NB4 (cell line): Measurements from ENCODE around the gene KTN1.

Experiments used
- DNase-seq: peaks from one replicate; pipeline ENCODE4 v3.0.0; 2010; ENCODE audit warnings: low read depth
- H3K4me3 ChIP-seq: one replicate; pipeline ENCODE4 v1.5.1; 2011; ENCODE audit warnings: mild to moderate bottlenecking, low read depth, low read length, moderate library complexity
- MYC ChIP-seq: IDR thresholded peaks from 2 replicates; pipeline ENCODE4 v1.6.1; 2011; ENCODE audit warnings: low read depth, low read length
- POLR2A ChIP-seq: IDR thresholded peaks from 2 replicates; pipeline ENCODE4 v1.6.1; 2011; ENCODE audit warnings: mild to moderate bottlenecking; ENCODE audit not compliant: insufficient read length; ENCODE audit errors: extremely low read depth
- TF ChIP-seq, protein P1 (sequence below): IDR thresholded peaks from one replicate; pipeline ENCODE4 v1.5.1; 2012; ENCODE audit warnings: low read depth, low read length
- TF ChIP-seq, protein P2 (sequence below): IDR thresholded peaks from 2 replicates; pipeline ENCODE4 v1.6.1; 2011; ENCODE audit warnings: low read depth, low read length

The KTN1 gene

DNA sequence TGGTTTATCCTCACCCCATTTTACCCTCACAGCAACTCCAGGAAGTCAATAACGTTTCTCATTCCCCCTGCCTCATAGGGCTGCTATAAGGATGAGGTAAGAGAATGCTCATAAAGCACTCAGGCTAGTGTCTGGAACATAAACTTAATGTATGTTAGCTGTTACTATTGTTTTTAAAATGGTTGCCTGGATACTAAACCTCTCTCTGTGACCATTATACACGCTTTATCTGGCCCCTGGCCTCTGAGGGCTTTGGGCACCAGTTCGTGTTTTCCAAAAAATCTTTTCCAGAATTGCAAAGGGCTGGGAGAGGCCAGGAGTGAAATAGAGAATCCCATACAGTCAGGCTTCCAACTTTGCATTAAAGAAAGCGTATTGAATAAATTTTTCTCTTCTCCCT, 113.9 kb downstream of the KTN1 start:
- no peak for DNase-seq
- no peak overlapping the region for H3K4me3 ChIP-seq
- TF ChIP-seq, protein P1, sequence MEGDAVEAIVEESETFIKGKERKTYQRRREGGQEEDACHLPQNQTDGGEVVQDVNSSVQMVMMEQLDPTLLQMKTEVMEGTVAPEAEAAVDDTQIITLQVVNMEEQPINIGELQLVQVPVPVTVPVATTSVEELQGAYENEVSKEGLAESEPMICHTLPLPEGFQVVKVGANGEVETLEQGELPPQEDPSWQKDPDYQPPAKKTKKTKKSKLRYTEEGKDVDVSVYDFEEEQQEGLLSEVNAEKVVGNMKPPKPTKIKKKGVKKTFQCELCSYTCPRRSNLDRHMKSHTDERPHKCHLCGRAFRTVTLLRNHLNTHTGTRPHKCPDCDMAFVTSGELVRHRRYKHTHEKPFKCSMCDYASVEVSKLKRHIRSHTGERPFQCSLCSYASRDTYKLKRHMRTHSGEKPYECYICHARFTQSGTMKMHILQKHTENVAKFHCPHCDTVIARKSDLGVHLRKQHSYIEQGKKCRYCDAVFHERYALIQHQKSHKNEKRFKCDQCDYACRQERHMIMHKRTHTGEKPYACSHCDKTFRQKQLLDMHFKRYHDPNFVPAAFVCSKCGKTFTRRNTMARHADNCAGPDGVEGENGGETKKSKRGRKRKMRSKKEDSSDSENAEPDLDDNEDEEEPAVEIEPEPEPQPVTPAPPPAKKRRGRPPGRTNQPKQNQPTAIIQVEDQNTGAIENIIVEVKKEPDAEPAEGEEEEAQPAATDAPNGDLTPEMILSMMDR: no peak
- TF ChIP-seq, protein P2, sequence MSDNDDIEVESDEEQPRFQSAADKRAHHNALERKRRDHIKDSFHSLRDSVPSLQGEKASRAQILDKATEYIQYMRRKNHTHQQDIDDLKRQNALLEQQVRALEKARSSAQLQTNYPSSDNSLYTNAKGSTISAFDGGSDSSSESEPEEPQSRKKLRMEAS: no peak
- TF ChIP-seq MYC (no peak), POLR2A (no peak)

DNA sequence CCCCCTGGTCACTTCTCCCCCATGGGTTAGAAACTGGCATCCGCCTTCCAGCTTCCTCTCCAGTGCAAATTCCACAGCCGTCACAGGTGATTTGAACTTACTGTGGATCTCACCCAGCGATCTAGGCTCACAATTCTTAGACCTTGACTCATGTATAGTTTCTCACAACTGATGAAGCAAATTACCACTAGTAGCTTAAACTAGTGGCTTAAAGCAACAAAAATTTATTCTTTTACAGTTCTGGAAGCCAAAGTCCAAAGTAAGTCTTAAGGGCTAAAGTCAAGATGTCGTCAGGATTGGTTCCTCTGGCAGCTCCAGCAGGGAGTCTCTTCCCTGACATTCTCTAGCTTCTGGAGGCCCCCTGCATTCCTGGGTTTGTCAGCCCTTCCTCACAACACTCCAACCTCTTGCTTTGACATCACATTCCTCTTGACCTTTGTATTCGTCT, 117.4 kb downstream of the KTN1 start:
- no peak for DNase-seq

DNA sequence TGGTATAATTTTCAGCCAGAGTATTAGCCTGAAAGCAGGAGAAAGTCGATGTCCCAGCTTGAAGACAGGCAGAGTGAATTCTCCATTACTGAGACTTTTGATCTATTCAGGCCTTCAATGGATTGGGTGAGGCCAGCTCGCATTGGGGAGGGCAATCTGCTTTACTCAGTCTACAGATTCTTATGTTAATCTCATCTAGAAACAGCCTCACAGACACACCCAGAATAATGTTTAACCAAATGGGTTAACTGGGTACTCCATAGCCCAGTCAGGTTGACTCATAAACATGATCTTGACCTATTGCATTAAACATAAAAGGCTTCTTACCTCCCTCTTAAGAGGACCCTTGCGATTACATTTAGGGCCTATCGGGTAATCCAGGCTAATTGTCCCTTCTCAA, 118.0 kb downstream of the KTN1 start:
- no peak overlapping the region for H3K4me3 ChIP-seq
- no peak for DNase-seq
- TF ChIP-seq, protein P1: no peak
- TF ChIP-seq POLR2A (no peak), MYC (no peak)
- TF ChIP-seq, protein P2: no peak

More for the DNA sequence above, 117.4 kb downstream of the KTN1 start:
- TF ChIP-seq, protein P1: no peak
- H3K4me3 ChIP-seq: no peak overlapping the region

DNA sequence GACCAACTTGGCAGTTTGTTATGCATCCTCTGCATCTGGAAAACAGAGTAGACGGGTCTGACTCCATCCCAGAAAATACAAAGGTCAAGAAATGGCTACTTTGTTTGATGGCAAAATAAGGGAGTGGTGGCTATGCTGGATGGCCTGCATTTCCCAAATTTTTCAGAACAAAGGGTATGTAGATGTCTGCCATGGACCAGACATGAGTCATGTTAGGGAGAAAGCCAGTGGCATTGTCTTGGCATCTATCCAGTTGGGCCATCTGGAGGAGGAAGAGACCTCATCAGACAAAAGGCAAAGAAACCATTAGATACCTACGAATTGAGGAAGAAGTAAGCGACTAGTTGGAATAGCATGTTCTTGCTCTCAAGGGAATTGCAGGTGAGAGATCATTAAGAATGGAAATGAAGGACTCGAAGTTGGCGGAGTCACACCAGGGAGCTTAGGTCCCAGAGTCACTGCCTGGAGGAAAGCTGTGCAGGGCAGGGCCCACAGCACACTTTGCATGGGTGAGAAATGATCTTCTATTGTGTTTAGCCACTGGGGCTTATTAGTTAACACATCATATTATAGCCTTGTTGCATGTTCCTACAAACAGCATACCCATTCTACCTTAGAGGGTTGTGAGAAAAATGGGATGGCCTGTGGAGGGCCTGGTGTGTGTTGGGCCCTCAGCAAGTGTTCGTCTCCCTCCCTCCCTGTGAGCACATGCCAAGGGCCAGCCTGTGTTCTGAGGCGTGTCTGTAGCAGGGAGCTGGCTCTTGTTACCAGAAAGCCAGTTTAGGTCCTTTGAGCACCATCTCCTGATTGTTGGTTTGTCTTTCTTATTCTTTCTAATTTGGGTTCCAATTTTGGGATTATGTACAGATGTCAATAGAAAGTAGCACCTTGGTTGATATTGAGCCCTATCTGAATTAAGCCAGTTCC, 119.4 kb downstream of the KTN1 start:
- TF ChIP-seq, protein P2: no peak
- TF ChIP-seq MYC (no peak), POLR2A (no peak)
- TF ChIP-seq, protein P1: no peak
- no peak for DNase-seq
- H3K4me3 ChIP-seq: no peak overlapping the region

DNA sequence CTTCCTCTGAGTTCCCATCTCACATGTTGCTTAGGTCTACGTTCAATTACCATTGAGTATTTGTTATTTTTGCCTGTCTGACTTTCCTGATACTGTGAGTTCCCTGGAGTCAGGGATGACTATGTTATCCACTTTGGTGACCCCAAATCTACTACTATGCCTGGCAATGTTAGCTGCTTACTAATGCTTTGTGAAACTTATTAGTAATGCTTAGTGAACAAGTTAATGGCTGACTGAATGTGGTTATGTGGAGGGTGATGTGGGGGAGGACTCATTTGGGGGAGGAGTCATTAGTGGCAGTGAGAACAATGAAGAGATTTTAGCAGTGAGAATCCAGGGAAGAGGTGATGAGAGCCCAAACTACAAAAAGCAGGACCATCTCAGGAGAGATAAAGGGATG, 121.6 kb downstream of the KTN1 start:
- TF ChIP-seq POLR2A: no peak
- TF ChIP-seq MYC: no peak
- TF ChIP-seq, protein P1: no peak
- TF ChIP-seq, protein P2: no peak
- DNase-seq: no peak
- H3K4me3 ChIP-seq: no peak overlapping the region
